GM06990 (cell line): ENCODE data around the gene PTPN4.

Experiments
- DNase-seq: peaks from one replicate; pipeline ENCODE4 v3.0.0-alpha.2; 2011; ENCODE audit not compliant: insufficient read length; ENCODE audit errors: extremely low read depth
- H3K27me3 ChIP-seq: replicated peaks from 2 replicates; pipeline ENCODE4 v1.6.0; 2011; ENCODE audit warnings: low read length; ENCODE audit not compliant: control insufficient read depth, insufficient read depth
- H3K36me3 ChIP-seq: 2 replicates; pipeline ENCODE4 v1.5.1; 2011; ENCODE audit warnings: low read length; ENCODE audit not compliant: control insufficient read depth, insufficient read depth
- H3K4me3 ChIP-seq: replicated peaks from 2 replicates; pipeline ENCODE4 v1.5.1; 2011; ENCODE audit warnings: low read depth, mild to moderate bottlenecking, control low read depth, low read length
- CTCF ChIP-seq: IDR thresholded peaks from 2 replicates; pipeline ENCODE4 v1.5.1; 2011; ENCODE audit warnings: low read length, control low read depth, mild to moderate bottlenecking, inconsistent platforms; ENCODE audit not compliant: insufficient read depth, poor library complexity, severe bottlenecking

The PTPN4 gene

GRCh38 chr2:120032297-120032696, 272.6 kb downstream of the PTPN4 start:
- TF ChIP-seq CTCF = no peak
- Histone ChIP-seq H3K36me3 (no peaks in the 10 kb centered on the region), H3K27me3 (no peaks in the 10 kb centered on the region), H3K4me3 (no peak overlapping the region)
- DNase-seq = no peak
